Measurements from ENCODE around the gene RYR1.
"Not testable (repeated sequence)": the region's sequence is repeated elsewhere in the genome, so short reads cannot be mapped to it uniquely, and the experiment has no call there.

The RYR1 gene

GRCh38 chr19:38411041-38411712 is 22.3 kb upstream of the RYR1 start:
- TF ChIP-seq CTCF (IDR thresholded peaks at IDR 0.05) (no peak), ZFX (IDR thresholded peaks at IDR 0.05; ENCODE audit: borderline replicate concordance) (no peak)
- H3K27ac ChIP-seq, result no peak overlapping the region

GRCh38 chr19:38411898-38412297 is 21.6 kb upstream of the RYR1 start:
- H3K27ac ChIP-seq, result not testable (repeated sequence)

DNA sequence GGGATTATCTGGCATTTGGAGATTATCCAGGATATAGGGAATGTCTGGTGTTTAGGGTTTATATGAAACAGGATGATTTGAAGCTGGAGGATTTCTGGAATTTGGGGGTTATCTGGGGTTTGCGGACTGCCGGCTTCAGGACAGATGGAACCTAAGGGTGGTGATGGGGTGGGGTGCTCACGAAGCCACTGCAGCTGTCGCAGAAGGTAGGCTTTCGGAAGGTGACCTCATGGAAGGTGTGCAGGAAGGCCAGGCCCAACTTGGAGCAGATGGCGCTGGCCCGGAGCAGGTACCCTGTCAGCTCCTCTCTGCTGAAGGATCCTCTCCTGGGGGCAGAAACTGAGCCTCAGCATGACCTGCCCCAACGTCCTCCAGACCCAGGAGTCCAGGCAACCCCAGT is 21.0 kb upstream of the RYR1 start:
- no peak for TF ChIP-seq ZFX (IDR thresholded peaks at IDR 0.05; ENCODE audit: borderline replicate concordance)
- TF ChIP-seq CTCF (IDR thresholded peaks at IDR 0.05), result no peak
- H3K27ac ChIP-seq, result no peak overlapping the region

GRCh38 chr19:38412961-38413360 is 20.5 kb upstream of the RYR1 start:
- no peak overlapping the region for H3K27ac ChIP-seq
- no peak for TF ChIP-seq ZFX (IDR thresholded peaks at IDR 0.05; ENCODE audit: borderline replicate concordance)
- TF ChIP-seq CTCF (IDR thresholded peaks at IDR 0.05), result no peak

- TF ChIP-seq CTCF (IDR thresholded peaks at IDR 0.05), result no peak
- TF ChIP-seq ZFX (IDR thresholded peaks at IDR 0.05; ENCODE audit: borderline replicate concordance), result no peak
These were observed 20.1 kb upstream of the RYR1 start for GRCh38 chr19:38413416-38413815.

DNA sequence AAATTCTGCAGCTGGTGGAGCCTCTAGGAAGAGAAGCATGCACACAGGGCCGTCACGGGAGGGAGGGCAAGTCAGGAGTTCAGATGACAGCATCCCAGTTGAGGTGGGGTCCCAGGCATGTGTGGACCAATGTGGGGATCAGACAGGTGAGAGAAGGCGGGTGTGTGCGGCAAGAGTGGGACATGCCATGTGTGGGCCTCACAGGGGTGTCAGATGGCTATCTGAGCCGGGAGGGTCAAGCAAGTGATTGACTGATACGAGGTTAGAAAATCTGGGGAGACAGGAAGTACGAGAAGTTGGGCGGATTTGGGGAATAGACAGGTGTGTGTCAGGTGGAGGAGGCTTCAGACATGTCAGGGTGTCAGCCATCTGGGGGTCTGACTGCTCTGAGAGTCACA is 16.3 kb upstream of the RYR1 start:
- no peak overlapping the region for H3K27ac ChIP-seq
- no peak for TF ChIP-seq ZFX (IDR thresholded peaks at IDR 0.05; ENCODE audit: borderline replicate concordance)
- TF ChIP-seq CTCF (IDR thresholded peaks at IDR 0.05), result no peak

More at GRCh38 chr19:38413416-38413815, 20.1 kb upstream of the RYR1 start:
- no peak overlapping the region for H3K27ac ChIP-seq

GRCh38 chr19:38417544-38418506 is 15.7 kb upstream of the RYR1 start:
- H3K27ac ChIP-seq, result no peak overlapping the region
- TF ChIP-seq CTCF (IDR thresholded peaks at IDR 0.05) (peak; percentile 13; the same call in 1 of the 2 replicates), ZFX (IDR thresholded peaks at IDR 0.05; ENCODE audit: borderline replicate concordance) (no peak)

All from 22Rv1 (cell line).